ENCODE data around the gene SLC43A3. TPM values are rescaled to one million over a fixed set of nuclear protein-coding genes. Genes with fewer than 3 reads are reported as not detected.

Gene SLC43A3
- total and polyA plus RNA-seq, 2 of the 4 experiments (the other 2 are of a cell fraction) = 12.7 to 21.1 TPM

DNA sequence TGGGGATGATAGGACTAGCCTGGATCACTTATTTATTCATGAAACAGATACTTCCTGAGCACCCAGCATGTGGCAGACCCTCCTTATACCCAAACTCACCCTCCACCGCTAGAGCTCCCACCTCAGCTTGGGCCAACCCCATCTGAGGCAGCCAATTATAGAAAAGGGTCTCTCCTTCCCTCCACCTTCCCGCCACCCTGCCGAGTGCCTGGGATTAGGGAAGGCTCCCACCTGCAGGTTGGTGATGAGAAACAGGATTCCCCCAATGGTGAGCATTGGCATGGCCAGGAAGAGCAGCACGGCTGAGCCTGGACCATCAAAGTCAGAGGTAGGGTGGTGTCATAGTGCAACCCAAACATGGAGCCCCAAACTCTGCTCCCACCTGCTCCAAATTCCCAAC lies 5.9 kb downstream of the SLC43A3 start:
- in situ Hi-C loops (cut with MboI; ENCODE audit: low sequenced_read_pairs) (no loop called here), dilution Hi-C loops (cut with HindIII; ENCODE audit: low sequenced_read_pairs, unreplicated experiment) (no loop called here), intact Hi-C loops (cut with micrococcal nuclease) (no loop called here)
- ChIA-PET POLR2A (ENCODE audit: unreplicated experiment) (no interaction called here), CTCF (no interaction called here)
- H3K4ac ChIP-seq (ENCODE audit: low read depth, low read length) = no peak overlapping the region
- H2BK20ac ChIP-seq (ENCODE audit: low read depth, low read length) = no peak overlapping the region
- ATAC-seq (ENCODE audit: low read depth) (no peak), DNase-seq (no peak)
- H3K56ac ChIP-seq (ENCODE audit: extremely low read depth, insufficient read depth, low read length) = no peak overlapping the region
- H4K91ac ChIP-seq (ENCODE audit: insufficient read depth, low read depth, low read length) = no peak overlapping the region
- H3K23ac ChIP-seq (ENCODE audit: low read depth, low read length) = no peak overlapping the region
- no peak overlapping the region for H4K5ac ChIP-seq (ENCODE audit: low read depth, low read length)
- H3K27ac ChIP-seq (ENCODE audit: insufficient read depth, low read length) = no peak overlapping the region
- no peak overlapping the region for H2AK9ac ChIP-seq (replicated peaks; ENCODE audit: low read depth, low read length, poor library complexity)
- no peak overlapping the region for H3K4me3 ChIP-seq (ENCODE audit: insufficient read depth, low read depth, low read length)
- 0 out of 2 replicates have a peak, but pooled peaks cover 4% of the 10 kb centered on the region for H4K20me1 ChIP-seq (ENCODE audit: insufficient read depth, low read length)
- H3K18ac ChIP-seq (ENCODE audit: low read depth, low read length) = no peak overlapping the region
- TF ChIP-seq RAD21 (IDR thresholded peaks at IDR 0.05; ENCODE audit: low read length) (no peak), CEBPB (IDR thresholded peaks at IDR 0.05; ENCODE audit: low read depth, low read length) (no peak), SMC3 (IDR thresholded peaks at IDR 0.05; ENCODE audit: low read depth, low read length) (no peak), POLR2A (IDR thresholded peaks at IDR 0.05; ENCODE audit: low read depth, low read length) (no peak), RFX5 (IDR thresholded peaks at IDR 0.05; ENCODE audit: low read depth, low read length) (no peak), MXI1 (IDR thresholded peaks at IDR 0.05; ENCODE audit: borderline replicate concordance, low read depth, low read length) (no peak), RCOR1 (IDR thresholded peaks at IDR 0.05; ENCODE audit: insufficient replicate concordance, low read length) (no peak), CHD1 (IDR thresholded peaks at IDR 0.05; ENCODE audit: low read depth, low read length) (no peak), FOS (IDR thresholded peaks at IDR 0.05; ENCODE audit: low read depth, low read length) (no peak), MAZ (IDR thresholded peaks at IDR 0.05; ENCODE audit: borderline replicate concordance, low read depth, low read length) (no peak), BHLHE40 (IDR thresholded peaks at IDR 0.05; ENCODE audit: low read depth, low read length) (no peak)
- TF ChIP-seq, protein P1, sequence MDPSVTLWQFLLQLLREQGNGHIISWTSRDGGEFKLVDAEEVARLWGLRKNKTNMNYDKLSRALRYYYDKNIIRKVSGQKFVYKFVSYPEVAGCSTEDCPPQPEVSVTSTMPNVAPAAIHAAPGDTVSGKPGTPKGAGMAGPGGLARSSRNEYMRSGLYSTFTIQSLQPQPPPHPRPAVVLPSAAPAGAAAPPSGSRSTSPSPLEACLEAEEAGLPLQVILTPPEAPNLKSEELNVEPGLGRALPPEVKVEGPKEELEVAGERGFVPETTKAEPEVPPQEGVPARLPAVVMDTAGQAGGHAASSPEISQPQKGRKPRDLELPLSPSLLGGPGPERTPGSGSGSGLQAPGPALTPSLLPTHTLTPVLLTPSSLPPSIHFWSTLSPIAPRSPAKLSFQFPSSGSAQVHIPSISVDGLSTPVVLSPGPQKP (IDR thresholded peaks at IDR 0.05; ENCODE audit: borderline replicate concordance, low read depth, low read length) = no peak
- TF ChIP-seq, protein P2, sequence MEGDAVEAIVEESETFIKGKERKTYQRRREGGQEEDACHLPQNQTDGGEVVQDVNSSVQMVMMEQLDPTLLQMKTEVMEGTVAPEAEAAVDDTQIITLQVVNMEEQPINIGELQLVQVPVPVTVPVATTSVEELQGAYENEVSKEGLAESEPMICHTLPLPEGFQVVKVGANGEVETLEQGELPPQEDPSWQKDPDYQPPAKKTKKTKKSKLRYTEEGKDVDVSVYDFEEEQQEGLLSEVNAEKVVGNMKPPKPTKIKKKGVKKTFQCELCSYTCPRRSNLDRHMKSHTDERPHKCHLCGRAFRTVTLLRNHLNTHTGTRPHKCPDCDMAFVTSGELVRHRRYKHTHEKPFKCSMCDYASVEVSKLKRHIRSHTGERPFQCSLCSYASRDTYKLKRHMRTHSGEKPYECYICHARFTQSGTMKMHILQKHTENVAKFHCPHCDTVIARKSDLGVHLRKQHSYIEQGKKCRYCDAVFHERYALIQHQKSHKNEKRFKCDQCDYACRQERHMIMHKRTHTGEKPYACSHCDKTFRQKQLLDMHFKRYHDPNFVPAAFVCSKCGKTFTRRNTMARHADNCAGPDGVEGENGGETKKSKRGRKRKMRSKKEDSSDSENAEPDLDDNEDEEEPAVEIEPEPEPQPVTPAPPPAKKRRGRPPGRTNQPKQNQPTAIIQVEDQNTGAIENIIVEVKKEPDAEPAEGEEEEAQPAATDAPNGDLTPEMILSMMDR (conservative IDR thresholded peaks at IDR 0.05; ENCODE audit: low read depth, low read length) = no peak
- WGBS, 2 experiments (ENCODE audit: extremely low coverage in 2 of 2, insufficient read length in 1 of 2) = no CpG with 5 or more reads among the region's 4 CpGs
- BruUV-seq (replicated peaks) = no TSS peak
- H3K4me2 ChIP-seq (ENCODE audit: low read depth, low read length) = no peak overlapping the region
- H3K27me3 ChIP-seq (ENCODE audit: control insufficient read depth, insufficient read depth, low read length) = no peaks in the 10 kb centered on the region
- H2AK5ac ChIP-seq (ENCODE audit: low read depth, low read length) = no peak overlapping the region
- peaks cover 18% of the 10 kb centered on the region for H3K9me1 ChIP-seq (ENCODE audit: insufficient read depth, low read length)
- no peak overlapping the region for H3K14ac ChIP-seq (replicated peaks; ENCODE audit: low read depth, low read length)
- H2BK120ac ChIP-seq (ENCODE audit: low read depth, low read length) = no peak overlapping the region
- H3K79me1 ChIP-seq (ENCODE audit: low read depth in 1 of 2, low read length in 2 of 2) = peaks cover 6 to 16% of the 10 kb centered on the region in 2 experiments; a peak in 3 of 4 replicates
- peaks cover 15% of the 10 kb centered on the region for H3K4me1 ChIP-seq (ENCODE audit: control insufficient read depth, insufficient read depth, low read length)
- H3K9me3 ChIP-seq (ENCODE audit: control insufficient read depth, insufficient read depth, low read length) = no peaks in the 10 kb centered on the region
- H2BK15ac ChIP-seq (ENCODE audit: low read depth, low read length) = no peak overlapping the region
- H2AFZ ChIP-seq (replicated peaks; ENCODE audit: low read length, poor library complexity) = no peak overlapping the region
- no peak overlapping the region for H4K8ac ChIP-seq (ENCODE audit: low read depth in 2 of 2, low read length in 2 of 2)
- peaks cover 14% of the 10 kb centered on the region for H3K36me3 ChIP-seq (ENCODE audit: control insufficient read depth, insufficient read depth, low read length)
- no peak overlapping the region for H2BK5ac ChIP-seq (ENCODE audit: low read depth, low read length, poor library complexity, severe bottlenecking)
- no peak overlapping the region for H3K9ac ChIP-seq (ENCODE audit: low read depth, low read length)

Data from IMR-90 (cell line).